H1 (cell line): ENCODE data around the gene CTNNA3. TPM values are rescaled to one million over a fixed set of nuclear protein-coding genes. Genes with fewer than 3 reads are reported as not detected.

ENCODE experiments used
- CTCF ChIA-PET: fragments of 300-600 bp; sonication (Branson Sonifier 250); formaldehyde crosslinking; loops from one replicate; lab custom pipeline; 2021; ENCODE audit not compliant: partially characterized antibody; lab: Charles Lee
- POLR2A ChIA-PET: fragments of 300-600 bp; sonication (Branson Sonifier 250); formaldehyde crosslinking; loops from one replicate; lab custom pipeline; 2021; ENCODE audit warnings: inconsistent platforms; ENCODE audit not compliant: partially characterized antibody; lab: Charles Lee
- DNase-seq, 2 experiments: peaks; one replicate each; pipeline versions ENCODE4 v3.0.0 to v3.0.0-alpha.2; 2010 to 2022; ENCODE audit warnings: low spot score in 2 of 2, low read depth in 1 of 2, mixed read lengths in 1 of 2
- FAIRE-seq: peaks from 2 replicates; lab custom pipeline; 2011; peaks lifted over from hg19 to GRCh38; lab: Jason Lieb, UNC
- H2AFZ ChIP-seq: 2 replicates; pipeline ENCODE4 v1.8.1; 2012; ENCODE audit warnings: low read length, inconsistent platforms
- H2AK5ac ChIP-seq: 2 replicates; pipeline ENCODE4 v1.6.1; 2013; ENCODE audit warnings: low read depth, low read length
- H2BK120ac ChIP-seq: replicated peaks from 2 replicates; pipeline ENCODE3; 2013; ENCODE audit warnings: low read depth, low read length, inconsistent platforms
- H2BK12ac ChIP-seq: 2 replicates; pipeline ENCODE4 v1.6.1; 2013; ENCODE audit warnings: low read depth, low read length
- H2BK15ac ChIP-seq: 2 replicates; pipeline ENCODE4 v1.6.1; 2013; ENCODE audit warnings: low read length
- H2BK20ac ChIP-seq: 2 replicates; pipeline ENCODE4 v1.6.1; 2013; ENCODE audit warnings: low read length
- H2BK5ac ChIP-seq: 2 replicates; pipeline ENCODE4 v1.6.1; 2013; ENCODE audit warnings: low read depth, low read length
- H3K14ac ChIP-seq: 2 replicates; pipeline ENCODE4 v1.6.1; 2013; ENCODE audit warnings: inconsistent platforms; ENCODE audit not compliant: insufficient read length
- H3K18ac ChIP-seq: 2 replicates; pipeline ENCODE4 v1.6.1; 2013; ENCODE audit warnings: low read length; ENCODE audit errors: extremely low read depth
- H3K23ac ChIP-seq: 2 replicates; pipeline ENCODE4 v1.6.1; 2013; ENCODE audit warnings: inconsistent platforms; ENCODE audit not compliant: insufficient read length
- H3K23me2 ChIP-seq: 2 replicates; pipeline ENCODE4 v1.6.1; 2013; ENCODE audit warnings: low read depth, low read length
- H3K27ac ChIP-seq: 2 replicates; pipeline ENCODE4 v1.6.1; 2011; ENCODE audit warnings: low read depth, low read length, inconsistent platforms
- H3K27me3 ChIP-seq, 4 experiments: replicated peaks in 1 of 4; 1 replicate in 1 of 4; 2 replicates in 3 of 4; pipeline versions ENCODE4 v1.6.1 to v1.8.1; 2011 to 2013; ENCODE audit warnings: low read length in 3 of 4, mild to moderate bottlenecking in 3 of 4, inconsistent platforms in 2 of 4, mixed read lengths in 2 of 4, moderate library complexity in 1 of 4; ENCODE audit not compliant: control insufficient read depth in 3 of 4, insufficient read depth in 3 of 4; ENCODE audit errors: extremely low read depth in 1 of 4
- H3K36me3 ChIP-seq, 4 experiments: 2 replicates each; pipeline versions ENCODE4 v1.6.1 to v1.8.1; 2011 to 2013; ENCODE audit warnings: mild to moderate bottlenecking in 4 of 4, low read length in 3 of 4, moderate library complexity in 2 of 4, control low read depth in 1 of 4, inconsistent platforms in 1 of 4; ENCODE audit not compliant: insufficient read depth in 4 of 4, control insufficient read depth in 2 of 4
- H3K4ac ChIP-seq: replicated peaks from 2 replicates; pipeline ENCODE3; 2013; ENCODE audit warnings: low read length, low read depth, mixed read lengths, inconsistent platforms; ENCODE audit not compliant: insufficient read length
- H3K4me1 ChIP-seq, 4 experiments: replicated peaks in 1 of 4; 1 replicate in 1 of 4; 2 replicates in 3 of 4; pipeline versions ENCODE4 v1.6.1 to v1.8.1; 2011 to 2013; ENCODE audit warnings: low read length in 3 of 4, inconsistent platforms in 2 of 4, mixed read lengths in 1 of 4; ENCODE audit not compliant: insufficient read depth in 4 of 4, control insufficient read depth in 3 of 4
- H3K4me2 ChIP-seq, 2 experiments: 2 replicates each; pipeline versions ENCODE4 v1.6.1 to v1.8.1; 2011 to 2013; ENCODE audit warnings: low read depth in 2 of 2, low read length in 2 of 2, control low read depth in 1 of 2, inconsistent platforms in 1 of 2, mild to moderate bottlenecking in 1 of 2; ENCODE audit not compliant: insufficient read depth in 1 of 2
- H3K4me3 ChIP-seq, 4 experiments: fragments of 200-600, 300-600 bp in 1 of 4; sonication (generic), shearing (Covaris generic), sonication (Bioruptor Twin) in 1 of 4; 2 replicates each; pipeline versions ENCODE4 v1.5.1 to v1.8.1; 2011 to 2016; ENCODE audit warnings: low read length in 4 of 4, low read depth in 3 of 4, control low read depth in 2 of 4, inconsistent platforms in 2 of 4, mild to moderate bottlenecking in 2 of 4, mixed read lengths in 1 of 4, moderate library complexity in 1 of 4; ENCODE audit not compliant: insufficient read depth in 2 of 4; ENCODE audit errors: extremely low read depth in 1 of 4
- H3K56ac ChIP-seq: replicated peaks from 2 replicates; pipeline ENCODE3; 2013; ENCODE audit warnings: low read depth, mild to moderate bottlenecking, mixed read lengths, low read length, inconsistent platforms; ENCODE audit not compliant: insufficient read length
- H3K79me1 ChIP-seq: 2 replicates; pipeline ENCODE4 v1.6.1; 2013; ENCODE audit warnings: low read depth, low read length, control low read depth
- H3K79me2 ChIP-seq, 2 experiments: 2 replicates each; pipeline versions ENCODE4 v1.6.1 to v1.8.1; 2012 to 2013; ENCODE audit warnings: low read length in 2 of 2, mild to moderate bottlenecking in 2 of 2, inconsistent platforms in 1 of 2; ENCODE audit not compliant: insufficient read depth in 2 of 2, control insufficient read depth in 1 of 2
- H3K9ac ChIP-seq, 4 experiments: replicated peaks in 1 of 4; 1 replicate in 1 of 4; 2 replicates in 3 of 4; pipeline versions ENCODE4 v1.6.1 to v1.8.1; 2011 to 2013; ENCODE audit warnings: low read depth in 3 of 4, low read length in 3 of 4, control low read depth in 2 of 4, mild to moderate bottlenecking in 2 of 4, moderate library complexity in 2 of 4, inconsistent platforms in 1 of 4; ENCODE audit errors: extremely low read depth in 1 of 4
- H3K9me3 ChIP-seq, 2 experiments: 2 replicates each; pipeline versions ENCODE4 v1.6.1 to v1.8.1; 2012 to 2013; ENCODE audit warnings: mild to moderate bottlenecking in 2 of 2, moderate library complexity in 2 of 2, control low read depth in 1 of 2, inconsistent platforms in 1 of 2, low read depth in 1 of 2, low read length in 1 of 2, mixed read lengths in 1 of 2; ENCODE audit not compliant: insufficient read depth in 2 of 2
- H4K20me1 ChIP-seq, 2 experiments: replicated peaks in 1 of 2; 2 replicates each; pipeline versions ENCODE3 to v1.8.1; 2011 to 2013; ENCODE audit warnings: inconsistent platforms in 2 of 2, low read length in 2 of 2, mild to moderate bottlenecking in 1 of 2; ENCODE audit not compliant: insufficient read depth in 2 of 2, control insufficient read depth in 1 of 2
- H4K5ac ChIP-seq: 2 replicates; pipeline ENCODE4 v1.6.1; 2013; ENCODE audit warnings: low read length, low read depth, mixed read lengths, inconsistent platforms; ENCODE audit not compliant: insufficient read length
- H4K8ac ChIP-seq: 2 replicates; pipeline ENCODE4 v1.8.0; 2013; ENCODE audit warnings: mild to moderate bottlenecking, moderate library complexity, low read length, inconsistent platforms; ENCODE audit not compliant: insufficient read depth; ENCODE audit errors: extremely low read depth
- H4K91ac ChIP-seq: replicated peaks from 2 replicates; pipeline ENCODE3; 2013; ENCODE audit warnings: low read length, mixed read lengths, inconsistent platforms; ENCODE audit not compliant: insufficient read length
- ATF2 ChIP-seq: IDR thresholded peaks from 2 replicates; pipeline ENCODE4 v1.6.1; 2012; ENCODE audit warnings: low read length, inconsistent platforms
- CBX5 ChIP-seq: fragments of 300-800, 300-1000 bp; sonication (generic); IDR thresholded peaks from 2 replicates; pipeline ENCODE4 v1.7.1; 2016; ENCODE audit warnings: antibody characterized with exemption, low read length, low read depth
- CBX8 ChIP-seq: fragments of 300-800, 300-1000 bp; sonication (generic); IDR thresholded peaks from 2 replicates; pipeline ENCODE4 v1.7.1; 2016; ENCODE audit warnings: low read depth, low read length, borderline replicate concordance
- E2F6 ChIP-seq: IDR thresholded peaks from 2 replicates; pipeline ENCODE4 v1.6.1; 2012; ENCODE audit warnings: inconsistent platforms
- FOSL1 ChIP-seq: IDR thresholded peaks from 2 replicates; pipeline ENCODE4 v1.6.1; 2011; ENCODE audit warnings: mild to moderate bottlenecking, low read depth, low read length, moderate library complexity; ENCODE audit not compliant: insufficient read depth
- JUN ChIP-seq: IDR thresholded peaks from 2 replicates; pipeline ENCODE4 v1.6.1; 2011; ENCODE audit warnings: low read depth, mild to moderate bottlenecking, improper control_type of control experiment, low read length
- RAD21 ChIP-seq, 2 experiments: IDR thresholded peaks in 1 of 2; conservative IDR thresholded peaks in 1 of 2; 2 replicates each; pipeline ENCODE4 v1.6.1; 2011; ENCODE audit warnings: low read depth in 2 of 2, low read length in 2 of 2, improper control_type of control experiment in 1 of 2, inconsistent platforms in 1 of 2, mild to moderate bottlenecking in 1 of 2, moderate library complexity in 1 of 2
- RXRA ChIP-seq: IDR thresholded peaks from 2 replicates; pipeline ENCODE4 v1.6.1; 2011; ENCODE audit warnings: low read depth, mild to moderate bottlenecking, low read length, moderate library complexity; ENCODE audit not compliant: insufficient read depth
- SAP30 ChIP-seq: fragments of 300-600 bp; sonication (generic); IDR thresholded peaks from 2 replicates; pipeline ENCODE4 v1.7.1; 2012; ENCODE audit warnings: low read length, moderate library complexity, mild to moderate bottlenecking, inconsistent platforms; ENCODE audit not compliant: insufficient read depth, insufficient replicate concordance
- SP2 ChIP-seq: IDR thresholded peaks from 2 replicates; pipeline ENCODE4 v1.6.1; 2012; ENCODE audit warnings: mild to moderate bottlenecking, low read length, inconsistent platforms
- WGBS, 2 experiments: shearing (Covaris generic) in 1 of 2; methylation state at CpG; one replicate each; pipeline versions ENCODE4 v1.1.6 to v1.1.7; 2013 to 2015; ENCODE audit warnings: low lambda C conversion rate in 2 of 2, mixed read lengths in 2 of 2, inconsistent platforms in 1 of 2, low coverage in 1 of 2, missing lambda C conversion rate in 1 of 2; ENCODE audit not compliant: insufficient replicate concordance in 2 of 2, insufficient coverage in 1 of 2, insufficient read length in 1 of 2; ENCODE audit errors: extremely low coverage in 1 of 2, missing lambda C conversion rate in 1 of 2; 5-methylcytosine and 5-hydroxymethylcytosine counted together
- polyA plus RNA-seq, 7 experiments: library from polyadenylated mRNA; depleted of rRNA in 3 of 7; stranded (reverse) in 5 of 7; unstranded in 2 of 7; fragments of >200 nt in 5 of 7; fragments of 200-250 nt in 2 of 7; gene quantifications; 1 replicate in 5 of 7; 2 replicates in 1 of 7; 4 replicates in 1 of 7; pipeline versions ENCODE4 v1.2.1 to v1.2.3, GENCODE V29; 2011 to 2013; ENCODE audit warnings: missing spikeins in 2 of 7, mixed read lengths in 2 of 7
- total RNA-seq: library from RNA; stranded (reverse); fragmentation: NEBNext Ultra II Directional; extraction: Animal tissue kit (Norgen Biotek cat#: 25700); gene quantifications from 2 replicates; pipeline ENCODE4 v1.2.1, GENCODE V29; 2021

CTNNA3 gene
- total and polyA plus RNA-seq, 2 of the 8 experiments (the other 6 are each of a cell fraction or from before 2014, with no cell fraction given): 1.3 to 1.5 TPM

- no peak overlapping the region for H2AK5ac ChIP-seq
- no peaks in the 10 kb centered on the region for H3K27me3 ChIP-seq
- H2AFZ ChIP-seq: no peak overlapping the region
- no peak overlapping the region for H2BK15ac ChIP-seq
- H2BK12ac ChIP-seq: no peak overlapping the region
- H3K23ac ChIP-seq: no peak overlapping the region
- H4K91ac ChIP-seq: no peak overlapping the region
- no peak overlapping the region for H2BK5ac ChIP-seq
- H3K79me1 ChIP-seq: no peaks in the 10 kb centered on the region
- no peak overlapping the region for H3K4me3 ChIP-seq
- no peaks in the 10 kb centered on the region for H3K79me2 ChIP-seq
- H2BK120ac ChIP-seq: no peak overlapping the region
- H3K14ac ChIP-seq: no peak overlapping the region
- ChIA-PET POLR2A (no interaction called here), CTCF (no interaction called here)
- H4K20me1 ChIP-seq: no peaks in the 10 kb centered on the region
- FAIRE-seq (no peak), DNase-seq (no peak)
- no peak overlapping the region for H3K27ac ChIP-seq
- H3K9me3 ChIP-seq: no peaks in the 10 kb centered on the region
- H4K8ac ChIP-seq: no peak overlapping the region
- no peak overlapping the region for H2BK20ac ChIP-seq
- H3K23me2 ChIP-seq: no peaks in the 10 kb centered on the region
- 95% methylated on average over 5 of the region's 5 CpGs; no CpG with 5 or more reads in 1 of the 2 experiments for WGBS, 2 experiments
- no peak overlapping the region for H3K4me2 ChIP-seq
- no peak overlapping the region for H4K5ac ChIP-seq
- no peaks in the 10 kb centered on the region for H3K4me1 ChIP-seq
- H3K9ac ChIP-seq: no peak overlapping the region
- no peaks in the 10 kb centered on the region for H3K36me3 ChIP-seq
- no peak overlapping the region for H3K56ac ChIP-seq
- no peak overlapping the region for H3K18ac ChIP-seq
- H3K4ac ChIP-seq: no peak overlapping the region
- TF ChIP-seq SP2: no peak
- no peak for TF ChIP-seq E2F6
- no peak for TF ChIP-seq SAP30
- TF ChIP-seq FOSL1: no peak
- TF ChIP-seq RXRA: no peak
- TF ChIP-seq JUN: no peak
- TF ChIP-seq ATF2: no peak
- no peak for TF ChIP-seq CBX8
- TF ChIP-seq CBX5: no peak
- no peak for TF ChIP-seq RAD21 (IDR thresholded peaks at IDR 0.05 in 1 of 2, conservative IDR thresholded peaks at IDR 0.05 in 1 of 2; ENCODE audit: low read depth in 2 of 2, low read length in 2 of 2)
These were observed 427.8 kb downstream of the CTNNA3 start for GRCh38 chr10:67268146-67268545.
